ENCODE results near the gene GPR108.

The GPR108 gene

DNA sequence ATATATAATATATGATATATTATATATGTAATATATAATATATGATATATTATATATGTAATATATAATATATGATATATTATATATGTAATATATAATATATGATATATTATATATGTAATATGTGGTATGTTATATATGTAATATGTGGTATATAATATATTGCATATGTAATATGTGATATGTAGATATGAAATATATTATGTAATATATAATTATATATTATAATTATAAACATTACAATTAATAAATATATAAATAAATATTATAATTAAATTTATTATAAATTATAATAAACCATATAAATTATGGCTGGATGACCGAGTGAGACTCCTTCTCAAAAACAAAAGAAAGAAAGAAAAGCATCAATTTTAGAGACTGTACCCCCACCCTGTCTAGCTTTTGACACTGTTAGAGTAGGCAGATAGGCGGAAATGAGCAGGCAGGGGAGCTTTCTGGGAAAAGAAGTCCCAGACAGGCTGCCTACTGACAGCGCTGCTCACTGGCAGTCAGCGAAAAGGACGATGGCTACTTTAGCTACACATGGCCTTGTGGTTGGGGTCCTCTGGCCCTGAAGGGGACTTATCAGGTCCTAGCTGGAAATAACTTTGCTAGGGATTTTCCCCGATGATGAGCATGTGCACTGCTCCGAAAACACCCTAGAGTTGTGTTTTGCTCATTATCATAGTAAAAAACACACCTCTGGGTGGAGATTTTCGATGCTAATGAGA lies 36.6 kb downstream of the GPR108 start:
- DNase-seq, result no peak

DNA sequence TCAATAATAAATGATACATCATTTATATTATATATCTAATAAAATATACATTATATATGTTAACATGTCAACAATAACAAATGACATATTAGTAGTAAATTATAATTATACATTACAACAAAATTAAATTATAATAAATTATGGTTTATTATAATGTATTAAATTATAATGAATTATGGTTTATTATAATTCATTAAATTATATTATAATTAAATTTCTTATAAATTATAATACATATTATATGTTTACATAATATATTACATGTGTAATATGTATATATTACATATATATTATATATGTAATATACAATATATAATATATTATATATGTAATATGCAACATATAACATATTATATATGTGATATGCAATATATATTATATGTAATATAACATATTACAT lies 37.4 kb downstream of the GPR108 start:
- DNase-seq, result no peak

DNA sequence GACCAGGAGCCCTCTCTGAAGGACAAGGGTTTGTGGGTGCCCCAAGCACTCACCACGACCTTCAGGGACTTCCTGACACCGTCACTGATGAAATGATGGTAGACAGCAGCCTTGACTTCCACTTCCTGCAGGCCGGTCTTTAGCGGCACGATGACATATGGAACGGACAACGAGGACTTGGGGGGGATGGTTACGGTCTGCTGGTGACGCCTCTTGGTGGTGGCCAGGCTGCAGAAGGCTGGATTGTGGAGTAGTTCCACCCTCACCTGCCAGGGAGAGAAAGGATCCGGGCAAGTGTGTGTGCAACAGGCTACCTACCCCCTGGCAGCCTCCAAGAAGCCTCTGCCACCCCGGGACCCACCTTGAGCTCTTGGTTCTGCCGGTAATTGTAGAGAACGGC lies 40.1 kb downstream of the GPR108 start:
- no peak for DNase-seq

DNA sequence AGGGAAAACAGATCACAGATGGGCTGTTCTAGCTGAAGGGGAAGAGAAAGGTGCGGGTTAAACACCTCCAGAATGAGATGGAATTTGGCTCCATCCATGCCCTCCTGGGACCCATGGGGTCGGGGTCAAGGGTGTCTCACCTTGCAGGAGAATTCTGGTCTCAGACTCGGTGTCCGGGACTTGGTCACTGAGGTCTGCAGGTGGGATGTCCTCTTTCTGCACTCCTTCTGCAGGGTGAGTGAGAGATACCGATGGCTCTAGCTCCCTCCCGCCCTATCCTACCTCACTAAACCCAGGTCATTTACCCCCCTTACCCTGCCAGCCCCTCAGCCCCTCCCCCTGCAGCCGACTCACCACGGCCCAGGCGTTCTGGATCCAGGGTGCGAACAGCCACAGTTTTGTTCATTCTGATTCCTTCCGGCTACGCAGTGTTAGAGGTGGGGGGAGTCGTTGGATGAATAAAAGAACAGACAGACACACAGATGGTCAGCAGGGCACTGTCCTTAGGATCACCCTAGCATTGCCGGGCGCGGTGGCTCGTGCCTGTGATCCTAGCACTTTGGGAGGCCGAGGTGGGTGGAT lies 41.0 kb downstream of the GPR108 start:
- DNase-seq, result no peak

DNA sequence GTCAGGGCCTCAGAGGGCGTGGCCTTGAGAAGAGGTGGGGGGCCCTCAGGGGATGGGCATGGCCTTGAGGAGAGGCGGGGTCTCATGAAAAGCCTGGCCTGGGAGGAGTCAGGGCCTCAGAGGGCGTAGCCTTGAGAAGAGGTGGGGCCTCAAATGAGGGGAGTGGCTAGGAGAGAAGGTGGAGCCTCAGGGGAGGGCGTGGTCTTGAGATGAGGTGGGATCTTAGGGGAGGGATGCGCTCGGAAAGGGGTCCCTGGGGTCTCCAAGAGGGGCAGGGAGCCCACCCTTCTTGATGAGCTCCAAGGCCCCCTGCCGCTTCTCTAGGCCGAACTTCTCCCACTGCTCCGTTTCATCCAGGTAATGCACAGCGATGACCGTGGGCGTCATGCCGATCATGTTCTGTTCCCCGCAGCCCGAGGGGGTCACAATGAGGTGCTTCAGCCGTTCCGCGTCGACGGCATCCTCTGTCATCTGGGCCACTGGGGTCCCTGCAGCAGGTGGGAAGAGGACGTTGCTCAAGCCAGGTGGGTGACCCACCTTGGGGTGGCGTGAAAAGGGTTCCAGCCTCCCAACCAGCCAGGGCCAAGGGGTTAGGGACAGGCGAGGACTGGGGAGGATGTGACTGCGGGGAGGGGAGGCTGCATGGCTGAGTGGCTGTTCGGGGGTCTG lies 43.1 kb downstream of the GPR108 start:
- DNase-seq, result no peak

DNA sequence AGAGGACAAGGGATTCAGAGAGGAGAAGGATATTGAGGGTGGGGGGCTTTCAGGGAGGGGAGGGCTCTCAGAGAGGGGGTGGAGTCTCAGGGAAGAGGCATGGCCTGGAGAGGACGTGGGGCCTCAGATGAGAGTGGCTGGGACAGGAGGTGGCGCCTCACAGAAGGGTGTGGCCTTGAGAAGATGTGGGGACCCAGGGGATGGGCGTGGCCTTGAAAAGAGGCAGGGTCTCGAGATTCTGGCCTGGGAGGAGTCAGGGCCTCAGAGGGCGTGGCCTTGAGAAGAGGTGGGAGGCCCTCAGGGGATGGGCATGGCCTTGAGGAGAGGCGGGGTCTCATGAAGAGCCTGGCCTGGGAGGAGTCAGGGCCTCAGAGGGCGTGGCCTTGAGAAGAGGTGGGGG lies 43.7 kb downstream of the GPR108 start:
- no peak for DNase-seq

DNA sequence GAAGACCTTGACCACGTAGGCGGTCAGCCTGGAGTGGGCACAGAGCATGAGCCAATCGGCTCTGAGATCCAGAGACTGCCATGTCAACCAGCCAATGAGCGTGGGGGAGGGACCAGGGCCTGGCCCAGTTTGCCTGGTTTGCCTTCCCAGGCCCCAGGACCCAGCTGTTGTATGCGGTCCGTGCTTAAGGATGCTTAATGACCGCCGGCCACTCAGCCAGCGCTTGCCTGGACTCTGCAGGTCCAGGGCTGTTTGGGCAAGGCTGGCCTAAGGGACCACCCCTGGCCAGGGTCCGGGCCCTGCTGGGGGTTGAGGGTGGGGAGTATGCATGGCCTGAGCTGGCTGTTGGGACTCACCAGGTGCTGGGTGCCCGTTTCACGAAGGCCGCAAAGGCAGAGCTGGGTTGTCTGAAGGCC lies 44.3 kb downstream of the GPR108 start:
- DNase-seq, result no peak

DNA sequence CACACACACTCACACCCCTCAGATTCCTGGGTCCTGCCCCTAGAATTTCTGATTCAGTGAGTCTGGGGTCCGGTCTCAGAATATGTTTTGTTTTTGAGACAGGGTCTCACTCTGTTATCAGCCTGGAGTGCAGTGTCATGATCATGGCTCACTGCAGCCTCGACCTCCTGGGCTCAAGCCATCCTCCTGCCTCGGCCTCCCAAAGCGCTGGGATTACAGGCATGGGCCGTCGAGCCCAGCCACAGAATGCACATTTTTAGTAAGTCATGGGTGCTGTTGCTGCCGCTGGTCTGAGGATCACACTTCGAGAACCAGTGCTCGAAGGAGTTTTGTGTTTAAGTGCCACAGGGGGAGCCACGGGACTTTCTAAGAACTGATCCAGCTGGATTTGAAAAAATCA lies 45.4 kb downstream of the GPR108 start:
- DNase-seq, result no peak

DNA sequence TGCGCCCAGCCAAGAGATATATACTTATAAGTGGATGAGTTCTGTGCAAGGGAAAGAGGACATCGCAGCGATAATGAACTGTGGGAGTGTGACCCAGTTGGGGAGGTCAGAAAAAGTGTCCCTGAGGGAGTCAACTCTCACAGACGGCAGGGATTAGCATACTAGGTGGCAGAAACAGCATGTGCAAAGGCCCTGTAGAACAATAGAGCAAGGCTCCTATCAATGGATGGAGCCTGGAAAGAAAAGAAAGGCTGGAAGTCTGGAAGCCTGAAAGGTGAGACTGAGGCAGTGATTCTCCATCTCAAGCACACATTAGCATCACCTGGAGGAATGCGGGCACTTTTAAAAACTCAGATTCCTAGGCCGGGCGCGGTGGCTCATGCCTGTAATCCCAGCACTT lies 46.0 kb downstream of the GPR108 start:
- DNase-seq, result no peak

DNA sequence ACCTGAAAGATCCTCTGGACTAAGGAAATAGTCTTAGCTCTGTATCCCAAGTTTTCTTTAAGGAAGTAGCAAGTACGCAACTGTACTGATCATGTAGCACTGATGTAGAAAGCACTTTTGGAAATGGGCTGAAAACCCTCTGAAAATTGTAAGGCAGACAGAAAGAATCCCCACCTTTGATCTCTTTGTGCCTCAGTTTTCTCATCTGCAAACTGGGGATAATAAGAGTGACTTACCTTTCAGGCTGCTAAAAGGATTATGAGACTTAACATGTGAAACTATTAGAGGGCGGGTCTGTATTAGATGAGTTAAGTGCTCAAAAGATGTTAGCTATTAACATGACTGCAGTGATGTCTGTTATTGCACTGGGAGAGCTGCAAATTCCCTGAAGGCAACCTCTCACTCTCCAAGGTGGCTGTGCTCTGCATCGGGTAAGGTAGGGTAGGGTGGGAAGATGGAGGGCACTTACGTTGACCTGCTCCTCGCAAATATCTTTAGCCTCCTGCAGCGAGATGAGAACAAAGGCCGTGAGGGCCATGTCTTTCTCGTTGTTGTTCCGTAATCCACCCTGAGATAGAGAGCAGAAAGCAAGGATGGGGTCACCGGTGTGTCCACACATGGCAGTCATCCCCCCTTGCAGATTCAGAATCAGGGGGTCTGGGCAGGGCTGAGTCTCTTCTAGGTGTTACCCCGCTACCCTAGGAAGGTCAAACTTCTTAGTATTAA lies 47.1 kb downstream of the GPR108 start:
- DNase-seq, result no peak

DNA sequence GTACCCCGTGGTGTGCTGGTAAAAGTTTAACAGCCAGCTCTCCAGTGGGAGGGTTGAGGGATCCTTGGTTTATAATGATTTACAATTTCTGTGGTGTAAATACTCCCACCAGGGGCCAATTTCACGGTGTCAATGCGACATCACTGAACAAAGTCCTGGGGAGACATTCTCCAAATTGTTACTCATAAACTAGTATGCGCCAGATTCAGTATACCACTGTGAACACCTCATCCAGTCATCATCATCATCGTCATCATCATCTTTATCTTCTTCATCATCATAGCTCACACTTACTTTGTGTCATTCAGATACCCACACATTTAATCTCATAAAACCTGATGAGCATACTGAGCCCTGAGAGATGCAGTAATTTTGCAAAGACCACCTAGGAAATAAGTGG lies 50.3 kb downstream of the GPR108 start:
- DNase-seq, result no peak

DNA sequence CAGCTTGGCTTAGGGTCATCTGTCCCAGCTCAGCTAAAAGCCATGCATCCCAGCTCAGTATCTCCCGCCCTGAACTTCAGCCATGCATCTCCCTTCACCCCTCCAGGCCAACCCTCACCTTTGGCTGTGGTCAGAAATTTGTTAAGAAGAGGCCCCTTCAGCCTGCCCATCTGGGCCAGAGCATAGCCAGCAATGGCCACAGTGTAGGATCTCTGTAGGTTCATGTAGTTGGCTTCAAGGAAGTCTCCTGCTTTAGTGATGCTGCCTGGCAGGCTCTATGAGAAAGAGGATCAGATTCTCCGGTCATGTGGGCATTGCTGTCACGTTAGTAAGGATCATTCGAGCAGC lies 50.8 kb downstream of the GPR108 start:
- no peak for DNase-seq

DNA sequence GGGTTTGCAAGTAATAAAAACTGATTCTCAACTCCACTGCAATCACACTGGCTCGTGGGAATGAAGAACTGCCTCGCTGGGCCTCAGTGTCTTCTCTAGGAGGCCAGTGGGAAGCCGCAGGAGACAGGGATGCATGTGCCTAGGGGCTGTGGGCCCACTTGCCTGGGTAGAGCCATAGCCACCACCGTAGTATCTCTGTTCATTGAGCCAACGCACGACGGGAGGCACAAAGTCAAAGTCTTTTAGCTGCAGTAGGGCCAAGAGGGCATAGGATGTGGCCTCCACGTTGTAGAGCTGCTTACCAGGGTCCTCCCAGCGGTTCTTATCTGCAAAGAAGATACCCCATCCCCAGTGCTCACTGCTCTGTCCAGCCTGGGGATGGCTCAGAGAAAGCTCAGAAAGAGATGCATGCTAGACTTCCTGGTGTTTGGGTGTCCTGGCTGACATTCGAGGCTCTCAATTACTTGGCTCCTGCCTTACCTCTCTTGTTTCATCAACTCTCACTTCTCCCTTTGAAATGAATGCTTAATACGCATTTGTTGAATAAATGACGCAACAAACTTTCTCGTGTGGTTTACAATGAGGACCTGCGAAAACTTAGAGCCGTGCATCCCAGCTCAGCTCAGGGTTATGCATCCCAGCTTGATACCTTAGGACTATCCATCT lies 51.3 kb downstream of the GPR108 start:
- no peak for DNase-seq

DNA sequence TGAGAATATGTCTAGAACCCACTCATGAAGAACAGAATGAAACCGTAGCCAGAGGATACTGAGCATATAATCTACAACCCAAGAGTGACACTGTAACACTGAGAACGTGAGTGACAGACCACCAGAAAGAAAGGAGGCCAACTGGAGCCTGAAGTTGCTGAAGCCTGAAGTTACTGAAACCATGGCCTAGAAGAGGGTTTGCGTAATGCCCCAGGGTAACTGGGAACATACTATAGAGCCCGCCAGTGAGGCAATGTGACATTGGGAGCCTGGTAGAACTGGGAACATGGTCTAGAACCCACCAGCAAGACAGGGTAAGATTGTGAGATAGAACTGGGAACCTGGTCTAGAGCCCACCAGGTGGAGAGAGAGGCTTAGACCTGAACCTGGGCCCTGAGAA lies 51.9 kb downstream of the GPR108 start:
- no peak for DNase-seq

DNA sequence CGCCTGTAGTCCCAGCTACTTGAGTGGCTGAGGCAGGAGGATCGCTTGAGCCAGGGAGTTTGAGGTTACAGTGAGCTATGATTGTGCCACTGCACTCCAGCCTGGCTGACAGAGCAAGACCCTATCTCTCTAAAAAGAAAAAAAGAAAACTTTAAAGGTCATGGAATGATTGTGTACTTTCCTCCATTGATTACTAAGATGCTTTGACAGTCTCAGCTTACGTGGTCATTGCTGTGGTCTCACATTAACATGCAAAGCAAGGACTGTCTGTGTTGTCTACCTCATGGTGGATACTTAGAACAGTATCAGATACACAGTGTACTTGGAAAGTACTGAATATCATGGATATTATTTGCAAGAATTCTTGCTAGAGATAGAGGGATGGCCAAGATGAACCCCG lies 53.4 kb downstream of the GPR108 start:
- DNase-seq, result no peak

DNA sequence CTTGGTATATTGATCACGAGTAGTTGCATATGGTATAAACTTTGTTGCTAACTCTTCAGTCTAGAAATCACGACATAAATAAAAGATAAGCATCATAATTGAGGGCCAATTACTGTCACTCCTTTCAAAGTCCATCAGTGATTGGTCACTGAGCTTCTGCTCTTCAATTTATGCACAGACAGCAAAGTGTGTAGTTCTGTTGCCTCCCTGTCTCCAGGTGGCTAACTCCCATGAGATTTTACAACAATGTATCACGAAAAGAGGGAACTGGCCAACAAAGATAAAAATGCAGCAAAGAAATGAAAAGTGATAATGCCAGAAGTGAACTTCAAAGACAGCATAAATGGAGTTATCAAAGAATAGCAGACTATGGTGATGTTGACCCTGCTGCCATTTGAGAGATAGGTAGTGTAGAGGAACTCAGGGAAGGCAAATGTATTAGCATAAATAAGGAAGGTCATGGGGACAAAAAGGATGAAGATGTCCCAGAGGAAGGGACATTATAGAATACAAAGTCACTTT lies 54.7 kb downstream of the GPR108 start:
- DNase-seq, result no peak

DNA sequence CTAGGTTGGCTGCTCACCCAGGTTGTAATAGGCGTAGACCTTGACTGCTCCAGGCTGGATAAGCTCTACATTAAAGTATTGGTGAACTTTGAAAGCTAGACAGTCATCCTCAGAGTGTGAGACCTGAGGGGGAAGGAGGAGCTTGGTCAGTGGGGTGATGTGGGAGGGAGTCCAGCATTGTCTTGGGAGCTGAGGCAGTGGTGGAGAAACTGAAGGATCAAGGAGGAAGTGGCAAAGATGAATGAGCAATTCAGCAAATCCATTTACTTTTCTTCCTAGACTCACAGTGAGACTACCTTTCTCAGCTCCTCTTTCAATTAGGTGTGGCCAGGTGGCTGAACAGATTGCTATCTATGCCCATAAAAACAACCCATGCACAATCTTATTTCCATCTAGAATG lies 57.2 kb downstream of the GPR108 start:
- no peak for DNase-seq

All from NCI-H748 treated with DMSO at 0.1 percent for 48 hours (cell line).